Naive B cell (primary cell): ENCODE data around the gene ELAC2. TPM values are rescaled to one million over a fixed set of nuclear protein-coding genes. Genes with fewer than 3 reads are reported as not detected.

Experiments
- ATAC-seq, 2 donors: fragments of 150-1000 bp; cut with Tn5 transposase; 2 replicates each; pipeline ENCODE4 v1.10.0; 2021; ENCODE audit warnings: low read depth in 2 of 2, mild to moderate bottlenecking in 2 of 2, moderate library complexity in 2 of 2
- DNase-seq: peaks from one replicate; pipeline ENCODE4 v3.0.0; 2022
- H3K27ac Mint-ChIP-seq, 6 donors: one replicate each; pipeline ENCODE4 v1.8.0; 2020 to 2022; ENCODE audit warnings: mild to moderate bottlenecking in 6 of 6, mixed read lengths in 6 of 6, moderate library complexity in 5 of 6, inconsistent platforms in 2 of 6
- H3K27me3 Mint-ChIP-seq, 3 donors: one replicate each; pipeline ENCODE4 v1.8.0; 2021 to 2022; ENCODE audit warnings: mixed read lengths in 3 of 3, mild to moderate bottlenecking in 1 of 3
- H3K36me3 Mint-ChIP-seq, 2 donors: one replicate each; pipeline ENCODE4 v1.8.0; 2020 to 2022; ENCODE audit warnings: mixed read lengths in 2 of 2, inconsistent platforms in 1 of 2, mild to moderate bottlenecking in 1 of 2
- H3K4me1 Mint-ChIP-seq, 3 donors: one replicate each; pipeline ENCODE4 v1.8.0; 2020 to 2022; ENCODE audit warnings: mixed read lengths in 3 of 3, inconsistent platforms in 1 of 3, mild to moderate bottlenecking in 1 of 3, moderate library complexity in 1 of 3
- H3K4me3 Mint-ChIP-seq, 8 donors: one replicate each; pipeline ENCODE4 v1.8.0; 2020 to 2022; ENCODE audit warnings: mild to moderate bottlenecking in 8 of 8, mixed read lengths in 8 of 8, moderate library complexity in 8 of 8, inconsistent platforms in 2 of 8
- H3K9me3 Mint-ChIP-seq, 7 donors: one replicate each; pipeline ENCODE4 v1.8.0; 2020 to 2022; ENCODE audit warnings: mixed read lengths in 7 of 7, mild to moderate bottlenecking in 5 of 7, inconsistent platforms in 2 of 7, moderate library complexity in 1 of 7
- polyA plus RNA-seq, 6 donors: library from polyadenylated mRNA; unstranded; fragments of 300-500 nt; fragmentation: Illumina TruSeq; gene quantifications; one replicate each; pipeline ENCODE4 v1.2.3, GENCODE V29; 2021; ENCODE audit warnings: low read depth in 6 of 6

The ELAC2 gene
- polyA plus RNA-seq, 6 donors from 2014 or later: 29.2 to 49.0 (median 38.8) TPM

- Mint-ChIP-seq H3K4me3 (no peak overlapping the region), H3K27me3 (peaks cover 0 to 5% (median 4%) of the 10 kb centered on the region in 3 donors), H3K9me3 (peaks cover 0 to 18% (median 9%) of the 10 kb centered on the region in 7 donors), H3K27ac (no peak overlapping the region), H3K4me1 (no peaks in the 10 kb centered on the region), H3K36me3 (no peaks in the 10 kb centered on the region)
- DNase-seq: no peak
- no peak for ATAC-seq
Measured at GRCh38 chr17:12953156-12953555, 64.7 kb downstream of the ELAC2 start.

DNA sequence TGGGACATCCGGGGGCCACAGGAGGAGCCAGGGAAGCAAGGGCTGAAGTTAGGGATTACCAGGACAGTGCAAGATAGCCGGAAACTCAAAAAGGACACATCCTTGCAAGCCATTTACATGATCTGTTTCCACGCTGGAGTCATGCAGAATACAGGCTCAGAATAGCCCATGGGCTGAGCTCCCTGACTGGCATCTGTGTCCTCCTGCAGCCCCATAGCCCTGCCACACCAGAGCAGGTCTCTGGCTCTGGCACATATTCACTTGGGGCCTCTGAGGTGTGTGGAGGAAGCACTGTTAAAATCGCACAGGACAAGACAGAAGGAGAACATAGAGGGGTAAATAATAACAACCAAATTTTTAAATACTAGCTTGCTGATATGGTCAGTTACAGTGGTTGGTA lies 65.8 kb downstream of the ELAC2 start:
- Mint-ChIP-seq H3K4me1 (no peaks in the 10 kb centered on the region), H3K27me3 (peaks cover 0 to 5% (median 4%) of the 10 kb centered on the region in 3 donors), H3K4me3 (no peak overlapping the region), H3K27ac (no peak overlapping the region), H3K9me3 (peaks cover 2 to 11% (median 5%) of the 10 kb centered on the region in 7 donors), H3K36me3 (no peaks in the 10 kb centered on the region)
- ATAC-seq: no peak
- DNase-seq: no peak

GRCh38 chr17:12947047-12947446 lies 70.8 kb downstream of the ELAC2 start:
- ATAC-seq (no peak), DNase-seq (no peak)
- H3K9me3 Mint-ChIP-seq: peaks cover 0 to 4% (median 0%) of the 10 kb centered on the region in 7 donors
- H3K4me3 Mint-ChIP-seq: no peak overlapping the region
- no peaks in the 10 kb centered on the region for H3K4me1 Mint-ChIP-seq
- H3K27me3 Mint-ChIP-seq: peaks cover 0 to 5% (median 0%) of the 10 kb centered on the region in 3 donors
- H3K36me3 Mint-ChIP-seq: no peaks in the 10 kb centered on the region
- no peak overlapping the region for H3K27ac Mint-ChIP-seq

Other genes with a start within 250 kb of the ELAC2 start
- gene ARHGAP44, start 228.5 kb downstream of the ELAC2 start, polyA plus RNA-seq: under 1 TPM in 2 of 6 donors, not detected in 4; 0.07 to 0.16 TPM